ENCODE measurements around the gene QPRT.

DNA sequence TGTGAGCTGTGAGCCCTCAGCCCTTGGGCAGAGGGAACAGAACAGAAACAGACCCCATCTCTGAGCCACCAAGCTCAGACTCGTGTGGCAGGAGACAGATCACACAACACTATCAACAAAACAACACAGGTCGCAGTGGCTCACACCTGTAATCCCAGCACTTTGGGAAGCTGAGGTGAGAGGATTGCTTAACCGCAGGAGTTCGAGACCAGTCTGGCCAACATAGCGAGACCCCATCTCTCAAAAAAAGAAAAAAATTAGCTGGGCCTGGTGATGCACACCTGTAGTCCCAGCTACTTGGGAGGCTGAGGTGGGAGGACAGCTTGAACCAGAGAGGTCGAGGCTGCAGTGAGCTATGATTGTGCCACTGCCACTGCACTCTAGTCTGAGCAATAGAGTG lies 5.5 kb upstream of the QPRT start:
- TF ChIP-seq EZH2 (IDR thresholded peaks at IDR 0.05) (no peak), POLR2AphosphoS5 (IDR thresholded peaks at IDR 0.05; ENCODE audit: borderline replicate concordance, low read depth, low read length) (no peak), FOXP2 (optimal IDR thresholded peaks at IDR 0.05; ENCODE audit: control extremely low read depth, extremely low read length, insufficient read depth) (no peak)
